GM18858 (cell line): ENCODE data around the gene ELOVL5.
"Not testable (repeated sequence)": the region's sequence is repeated elsewhere in the genome, so short reads cannot be mapped to it uniquely, and the experiment has no call there.

Experiments
- ATAC-seq: cut with Tn5 transposase; IDR thresholded peaks from one replicate; pipeline ENCODE4 v1.9.1; 2021; ENCODE audit not compliant: unreplicated experiment

Gene ELOVL5

DNA sequence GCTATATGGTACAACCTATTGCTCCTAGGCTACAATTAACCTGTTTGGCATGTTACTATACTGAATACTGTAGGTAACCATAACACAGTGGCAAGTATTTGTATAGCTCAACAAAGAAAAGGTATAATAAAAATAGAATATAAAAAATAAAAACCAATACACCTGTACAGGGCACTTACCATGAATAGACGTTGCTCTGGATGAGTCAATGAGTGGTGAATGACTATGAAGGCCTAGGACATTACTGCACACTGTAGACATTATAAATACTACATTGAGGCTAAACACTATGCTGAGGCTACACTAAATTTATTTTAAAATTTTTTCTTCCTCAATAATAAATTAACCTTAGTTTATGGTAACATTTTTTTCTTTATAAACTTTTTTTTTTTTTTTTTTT, 18.6 kb downstream of the ELOVL5 start:
- no peak for ATAC-seq

DNA sequence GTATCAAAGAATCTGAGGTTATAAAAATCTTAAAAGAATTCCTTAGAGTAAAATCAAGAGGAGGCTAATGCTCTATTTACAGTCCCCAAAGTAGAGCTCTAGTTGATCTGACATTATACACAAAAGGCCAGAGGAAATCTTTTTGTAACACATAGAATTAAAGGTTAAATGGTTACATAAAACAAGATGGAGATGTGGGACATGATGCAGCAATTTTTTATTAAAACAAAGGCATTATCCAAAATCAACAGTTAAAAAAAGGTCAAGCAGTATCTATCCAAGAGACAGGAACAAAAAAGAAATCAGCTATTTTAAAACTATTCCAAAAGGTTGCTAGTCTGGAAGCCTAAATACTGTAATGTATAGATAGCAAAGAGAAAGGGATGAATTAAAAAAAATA, 20.4 kb downstream of the ELOVL5 start:
- ATAC-seq = no peak

DNA sequence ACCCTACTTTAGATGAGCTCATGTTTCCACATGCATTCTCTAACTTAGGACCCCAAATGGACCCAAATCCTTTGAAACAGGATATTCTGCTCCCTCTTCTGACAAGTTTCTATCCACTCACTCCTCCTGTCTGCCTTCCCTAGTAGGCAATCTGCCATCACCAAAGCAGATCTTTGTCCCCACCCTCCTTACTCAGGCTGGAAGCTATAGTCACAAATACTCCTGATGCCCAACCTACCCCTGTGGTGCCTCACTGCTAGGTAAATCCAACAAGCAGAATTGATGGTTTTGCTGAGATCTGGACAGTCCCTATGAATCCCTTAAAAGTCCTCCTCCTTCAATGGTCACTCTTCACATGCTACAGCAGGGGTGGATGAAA, 21.7 kb downstream of the ELOVL5 start:
- ATAC-seq = no peak

DNA sequence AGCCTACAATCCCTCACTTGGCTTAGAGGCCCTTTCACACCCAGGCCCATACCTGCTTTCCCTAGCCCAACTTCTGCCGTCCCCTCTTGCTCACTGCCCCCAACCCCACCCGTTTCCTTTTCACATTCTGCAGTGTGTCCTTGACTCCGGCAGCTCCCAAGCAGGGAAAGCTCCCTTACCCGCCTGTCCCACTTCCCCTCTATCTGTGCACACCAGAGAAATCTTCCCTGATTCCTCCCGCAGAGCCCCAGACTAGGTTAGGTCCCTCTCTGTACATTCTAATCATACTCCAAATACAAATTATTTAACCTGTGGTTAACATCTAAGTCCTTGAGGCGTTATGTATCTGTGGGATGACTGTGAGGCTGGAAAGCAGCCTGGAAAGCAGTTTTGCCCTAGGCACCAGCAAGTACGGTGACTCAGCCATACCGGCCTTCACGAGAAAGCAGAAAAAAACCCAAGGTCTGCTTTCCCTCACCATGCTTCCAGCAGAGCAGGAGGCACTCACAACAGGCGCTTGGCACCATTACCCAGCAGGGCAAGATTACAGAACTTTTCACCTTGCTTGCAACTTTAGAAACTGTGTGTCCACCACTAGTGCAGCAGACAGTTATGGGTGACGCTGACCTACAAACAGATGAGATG, 22.3 kb downstream of the ELOVL5 start:
- no peak for ATAC-seq

DNA sequence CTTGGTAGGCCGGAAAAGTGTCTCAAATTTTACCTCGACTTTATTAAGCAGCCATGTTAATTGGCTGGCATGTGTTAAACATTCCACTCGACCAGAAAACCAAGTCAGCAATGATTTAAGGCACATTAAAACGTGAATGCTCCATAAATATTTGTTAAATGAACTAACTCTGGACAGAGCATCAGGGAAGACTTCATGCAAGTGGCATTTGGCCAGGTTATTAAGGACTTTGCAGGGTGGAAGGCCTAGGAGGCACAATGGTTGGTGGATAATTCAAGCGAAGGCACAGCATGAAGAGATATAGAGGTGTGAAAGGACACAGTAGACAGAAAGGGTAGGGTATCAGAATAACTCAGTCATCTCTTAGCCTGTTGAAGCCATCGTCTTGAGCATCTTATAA, 23.0 kb downstream of the ELOVL5 start:
- no peak for ATAC-seq

DNA sequence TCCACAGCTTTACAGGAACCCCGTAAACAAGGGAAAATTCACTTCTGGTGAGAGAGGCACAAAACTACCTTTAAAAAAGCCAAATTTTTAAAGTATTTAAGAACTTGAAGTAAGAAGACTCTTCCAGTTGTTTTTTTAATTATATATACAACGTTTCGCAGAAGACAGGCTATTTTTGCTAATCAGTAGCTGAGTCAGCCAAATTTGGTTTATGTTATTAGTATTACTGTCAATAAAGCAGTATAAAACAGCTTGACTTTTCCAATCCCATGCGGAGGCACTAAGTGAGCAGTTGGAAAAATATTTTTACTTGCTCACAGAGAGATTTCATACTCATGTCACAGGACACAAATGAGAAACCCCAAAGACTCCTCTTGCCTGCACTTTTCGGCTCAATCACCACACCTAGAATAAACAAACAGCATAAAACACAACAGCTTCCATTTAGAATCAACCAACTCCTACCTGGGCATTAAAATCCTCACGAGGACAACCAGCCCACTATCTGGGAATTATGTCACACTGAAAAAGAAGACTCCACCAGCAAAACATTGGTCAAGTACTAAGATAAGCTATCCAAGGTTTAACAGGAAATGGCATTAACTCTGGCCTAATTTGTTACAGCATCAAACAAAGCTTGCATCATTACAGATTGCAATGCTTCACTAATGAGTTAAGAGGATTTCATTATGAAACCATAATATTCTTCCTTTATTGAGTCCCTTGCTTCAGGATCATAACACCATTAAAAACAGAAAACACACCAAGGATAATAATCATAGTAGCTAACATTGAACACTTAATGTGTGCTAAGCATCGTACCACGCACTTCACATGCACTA, 26.3 kb downstream of the ELOVL5 start:
- no peak for ATAC-seq

DNA sequence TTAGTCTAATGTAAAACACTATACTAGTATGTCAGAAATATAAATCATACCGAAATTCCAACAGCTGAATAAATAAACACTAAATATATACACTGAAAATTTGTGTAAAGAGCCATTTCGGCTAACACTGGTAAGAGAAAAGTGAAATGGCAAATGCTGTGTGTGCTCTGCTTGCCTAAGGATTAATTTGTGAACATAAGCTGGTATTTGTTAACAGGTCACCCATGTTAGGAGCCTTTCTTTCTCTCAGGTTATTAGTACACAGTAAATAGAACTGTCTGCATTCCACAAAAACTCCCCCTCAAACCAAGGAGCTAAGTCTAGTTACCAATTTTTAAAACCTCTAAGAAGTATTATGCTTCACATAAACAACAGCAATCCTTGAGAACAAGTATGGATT, 27.0 kb downstream of the ELOVL5 start:
- ATAC-seq = no peak

DNA sequence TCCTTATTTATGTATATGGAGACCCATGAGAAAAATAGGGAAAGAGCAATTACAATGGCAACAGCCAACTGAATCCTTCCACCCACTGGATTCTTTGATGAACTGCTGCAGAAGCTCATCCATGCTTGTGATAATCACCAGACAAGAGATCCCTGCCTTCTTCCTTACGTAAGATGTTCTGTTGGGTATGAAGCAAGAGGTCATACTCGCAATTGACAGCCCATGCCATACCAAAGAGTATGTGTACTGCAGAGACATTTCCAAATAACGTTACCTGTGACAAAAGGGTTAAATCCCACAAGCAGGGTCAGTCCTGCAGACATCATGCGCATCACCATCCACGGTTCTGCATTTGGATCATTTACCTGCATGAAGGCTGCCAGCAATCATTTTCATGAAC, 27.8 kb downstream of the ELOVL5 start:
- ATAC-seq = no peak

DNA sequence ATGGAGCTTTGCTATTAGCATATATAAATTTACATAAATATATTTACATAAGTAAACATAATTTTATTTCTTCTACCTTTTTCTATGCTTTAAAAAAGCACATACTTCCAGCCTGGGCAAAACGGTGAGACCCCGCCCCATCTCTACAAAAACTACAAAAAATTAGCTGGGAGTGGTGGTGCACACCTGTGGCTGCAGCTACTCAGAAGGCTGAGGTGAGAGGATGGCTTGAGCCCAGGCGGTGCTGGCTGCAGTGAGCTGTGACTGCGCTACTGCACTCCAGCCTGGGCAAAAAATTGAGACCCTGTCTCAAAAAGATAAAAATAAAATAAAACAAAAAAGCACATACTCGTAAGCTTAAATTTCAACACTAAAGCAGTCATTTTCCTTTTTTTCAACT, 30.3 kb downstream of the ELOVL5 start:
- no peak for ATAC-seq

DNA sequence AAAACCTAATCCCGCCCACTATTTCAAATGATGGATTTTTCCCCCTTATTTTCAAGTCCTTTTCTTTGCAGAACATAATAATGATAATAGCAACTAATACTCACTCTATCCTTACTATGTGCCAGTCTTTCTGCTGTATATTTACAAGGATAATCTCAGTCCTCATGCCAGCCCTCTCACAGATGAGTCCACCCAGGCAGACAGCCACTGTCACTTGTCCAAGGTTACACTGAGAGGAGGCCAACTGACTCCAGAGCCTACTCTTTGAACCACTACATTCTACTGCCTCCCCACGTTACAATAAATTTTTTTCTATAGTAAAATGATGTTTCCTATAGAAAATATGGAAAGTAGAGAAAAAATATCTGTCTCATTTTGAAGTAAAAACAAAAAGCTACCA, 30.9 kb downstream of the ELOVL5 start:
- ATAC-seq = no peak

DNA sequence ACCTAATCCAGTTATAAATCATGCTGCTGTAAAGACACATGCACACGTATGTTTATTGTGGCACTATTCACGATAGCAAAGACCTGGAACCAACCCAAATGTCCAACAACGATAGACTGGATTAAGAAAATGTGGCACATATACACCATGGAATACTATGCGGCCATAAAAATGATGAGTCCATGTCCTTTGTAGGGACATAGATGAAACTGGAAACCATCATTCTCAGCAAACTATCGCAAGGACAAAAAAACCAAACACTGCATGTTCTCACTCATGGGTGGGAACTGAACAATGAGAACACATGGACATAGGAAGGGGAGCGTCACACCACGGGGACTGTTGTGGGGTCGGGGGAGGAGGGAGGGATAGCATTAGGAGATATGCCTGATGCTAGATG, 31.5 kb downstream of the ELOVL5 start:
- not testable (repeated sequence) for ATAC-seq

DNA sequence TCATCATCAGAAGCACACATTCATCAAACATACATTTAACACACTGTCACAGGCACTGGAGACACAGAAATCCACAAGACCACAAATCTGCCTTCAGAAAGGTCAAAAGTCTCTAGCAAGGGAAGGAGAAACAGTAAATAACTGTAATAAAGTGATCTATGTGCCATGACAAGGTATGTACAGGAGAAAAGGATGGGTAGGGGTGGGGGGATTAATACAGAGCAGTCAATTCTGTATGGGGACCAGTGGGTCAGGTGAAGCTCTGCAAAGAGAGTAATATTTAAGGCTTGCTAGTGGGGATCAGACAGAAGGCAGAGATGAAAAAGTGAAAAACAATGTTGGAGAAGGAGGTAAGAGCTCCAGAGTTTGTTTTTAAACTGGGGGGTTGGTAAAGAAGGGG, 32.6 kb downstream of the ELOVL5 start:
- no peak for ATAC-seq

DNA sequence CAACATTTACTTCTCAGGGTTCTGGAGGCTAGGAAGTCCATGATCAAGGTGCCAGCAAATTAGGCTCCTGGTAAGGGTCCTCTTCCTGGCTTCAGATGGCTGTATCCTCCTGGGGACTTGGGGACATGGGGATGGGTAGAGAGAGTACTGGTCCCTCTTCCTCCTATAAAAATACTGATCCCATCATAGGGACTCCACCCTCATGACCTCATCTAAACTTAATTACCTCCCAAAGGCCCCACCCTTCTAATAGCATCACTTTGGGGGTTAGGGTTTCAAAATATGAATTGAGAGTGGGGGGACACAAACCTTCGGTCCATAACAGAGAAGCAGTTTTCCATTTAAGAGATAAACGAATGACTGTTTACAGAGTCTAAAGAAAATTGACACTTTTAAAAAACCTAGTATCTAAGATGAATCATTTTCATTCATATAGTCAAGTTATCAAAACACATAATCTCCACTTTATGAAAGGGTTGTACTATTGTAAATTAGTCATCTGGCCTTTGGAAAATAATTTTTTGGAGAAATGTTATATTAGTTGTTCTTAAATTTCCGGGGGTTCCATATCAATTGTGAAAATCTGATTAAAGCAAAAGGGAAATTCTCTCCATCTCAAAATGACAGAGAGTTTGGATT, 33.5 kb downstream of the ELOVL5 start:
- no peak for ATAC-seq

DNA sequence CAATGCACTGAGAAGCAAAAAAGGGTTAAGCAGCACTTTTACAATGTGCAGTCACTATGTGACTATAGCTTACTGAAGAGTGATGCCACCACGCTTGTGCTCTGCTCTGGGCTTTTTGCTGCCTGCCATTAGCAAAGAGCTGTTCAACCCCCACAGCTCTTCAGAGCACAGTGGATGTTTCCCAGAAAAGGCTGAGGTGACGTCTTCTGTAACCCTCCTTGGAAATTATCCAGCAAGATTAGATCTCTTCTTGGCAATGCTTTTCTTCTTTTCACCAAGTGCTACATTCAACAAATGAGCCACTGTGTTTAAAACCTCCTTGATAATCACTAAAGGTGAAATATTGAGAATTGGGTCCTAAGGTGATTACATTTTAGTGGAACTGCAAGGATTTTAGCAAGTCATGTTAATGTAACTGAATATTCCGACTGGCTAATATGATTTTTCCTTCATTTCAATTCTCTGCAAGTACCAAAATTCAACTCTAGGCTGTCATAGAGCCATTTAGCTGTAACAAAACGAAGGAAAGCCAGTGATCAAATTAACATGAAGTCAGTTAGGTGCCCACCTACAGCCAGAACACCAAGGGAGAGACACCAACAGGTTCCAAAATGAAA, 34.9 kb downstream of the ELOVL5 start:
- no peak for ATAC-seq

DNA sequence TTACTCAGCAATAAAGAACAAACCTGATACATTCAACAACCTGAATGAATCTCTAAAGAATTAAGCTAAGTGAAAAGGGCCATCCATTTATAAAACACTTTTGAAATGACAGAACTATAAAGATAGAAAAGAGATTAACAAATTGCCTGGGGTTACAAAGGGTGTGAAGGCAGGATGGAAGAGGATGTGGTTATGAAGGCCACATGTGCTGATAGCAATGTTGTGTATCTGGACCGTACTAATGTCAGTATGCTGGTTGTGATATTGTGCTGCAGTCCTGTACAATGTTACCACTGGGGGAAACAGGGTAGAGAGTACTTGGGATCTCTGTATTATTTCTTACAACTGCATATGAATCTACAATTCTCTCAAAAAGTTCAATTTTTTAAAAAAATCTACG, 36.4 kb downstream of the ELOVL5 start:
- ATAC-seq = peak; percentile 45

DNA sequence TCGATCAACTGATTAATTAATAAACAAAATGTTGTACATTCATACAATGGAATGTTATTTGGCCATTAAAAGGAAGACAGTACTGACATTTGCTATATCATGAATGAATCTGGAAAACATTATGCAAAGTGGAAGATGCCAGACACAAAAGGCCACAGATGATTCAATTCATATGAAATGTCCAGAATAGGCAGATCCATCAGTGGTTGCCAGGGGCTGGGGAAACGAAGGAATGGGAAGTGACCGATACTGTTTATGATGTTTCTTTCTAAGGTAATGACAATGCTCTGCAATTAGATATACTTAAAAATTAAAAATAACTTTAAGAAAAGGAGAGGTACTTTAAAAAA, 37.2 kb downstream of the ELOVL5 start:
- no peak for ATAC-seq

DNA sequence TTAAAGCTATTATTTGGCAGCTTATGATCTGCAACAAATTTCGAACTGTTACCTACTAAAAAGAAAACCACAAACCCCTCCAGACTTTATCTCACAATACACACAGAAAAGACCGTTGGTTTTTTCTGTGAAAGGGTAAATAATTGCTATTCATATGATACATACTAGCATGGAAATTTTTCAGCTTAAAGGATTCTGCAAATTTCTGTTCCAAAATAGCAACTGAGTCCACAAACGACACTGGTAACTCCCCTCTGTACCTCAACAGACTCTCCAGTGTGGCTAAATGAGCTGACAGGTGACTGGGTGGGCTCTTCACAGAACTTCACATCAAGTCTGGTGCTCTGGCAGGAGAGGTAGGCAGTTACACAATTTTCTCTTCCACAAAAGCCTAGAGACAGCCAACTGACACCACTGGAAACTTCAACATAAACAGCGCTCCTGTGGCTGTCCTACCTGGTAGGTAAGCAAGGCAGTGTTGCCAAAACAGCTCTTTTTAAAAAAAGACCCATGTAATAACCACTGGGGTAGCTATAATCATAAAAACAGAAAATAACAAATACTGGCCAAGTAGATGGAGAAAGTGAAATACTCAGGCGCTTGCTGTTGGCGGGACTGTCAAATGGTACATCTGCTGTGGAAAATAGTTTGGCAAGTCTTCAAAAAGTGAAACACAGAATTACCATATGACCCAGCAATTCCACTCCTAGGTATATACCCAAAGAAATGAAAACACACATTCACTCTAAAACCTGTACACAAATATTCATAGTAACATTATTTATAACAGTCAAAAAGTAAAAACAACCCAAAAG, 37.8 kb downstream of the ELOVL5 start:
- ATAC-seq = no peak

DNA sequence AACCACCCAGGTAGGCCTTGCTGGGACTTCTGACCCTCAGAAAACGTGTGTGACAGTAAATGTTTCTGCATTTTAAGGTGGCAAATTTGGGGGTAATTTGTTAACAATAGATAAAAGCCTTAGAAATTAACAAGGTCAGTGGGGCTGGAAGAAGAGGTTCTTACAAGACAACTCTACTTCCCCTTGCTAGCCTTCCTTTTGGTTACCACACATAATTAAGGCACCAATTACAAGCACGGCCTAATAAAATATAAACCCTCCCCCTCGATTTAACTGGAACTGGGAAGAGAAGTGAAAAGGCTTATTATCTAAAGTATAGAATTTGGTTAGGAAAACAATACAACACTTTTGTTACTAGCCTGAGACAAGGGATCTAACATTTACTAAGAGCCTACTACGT, 38.8 kb downstream of the ELOVL5 start:
- ATAC-seq = no peak

DNA sequence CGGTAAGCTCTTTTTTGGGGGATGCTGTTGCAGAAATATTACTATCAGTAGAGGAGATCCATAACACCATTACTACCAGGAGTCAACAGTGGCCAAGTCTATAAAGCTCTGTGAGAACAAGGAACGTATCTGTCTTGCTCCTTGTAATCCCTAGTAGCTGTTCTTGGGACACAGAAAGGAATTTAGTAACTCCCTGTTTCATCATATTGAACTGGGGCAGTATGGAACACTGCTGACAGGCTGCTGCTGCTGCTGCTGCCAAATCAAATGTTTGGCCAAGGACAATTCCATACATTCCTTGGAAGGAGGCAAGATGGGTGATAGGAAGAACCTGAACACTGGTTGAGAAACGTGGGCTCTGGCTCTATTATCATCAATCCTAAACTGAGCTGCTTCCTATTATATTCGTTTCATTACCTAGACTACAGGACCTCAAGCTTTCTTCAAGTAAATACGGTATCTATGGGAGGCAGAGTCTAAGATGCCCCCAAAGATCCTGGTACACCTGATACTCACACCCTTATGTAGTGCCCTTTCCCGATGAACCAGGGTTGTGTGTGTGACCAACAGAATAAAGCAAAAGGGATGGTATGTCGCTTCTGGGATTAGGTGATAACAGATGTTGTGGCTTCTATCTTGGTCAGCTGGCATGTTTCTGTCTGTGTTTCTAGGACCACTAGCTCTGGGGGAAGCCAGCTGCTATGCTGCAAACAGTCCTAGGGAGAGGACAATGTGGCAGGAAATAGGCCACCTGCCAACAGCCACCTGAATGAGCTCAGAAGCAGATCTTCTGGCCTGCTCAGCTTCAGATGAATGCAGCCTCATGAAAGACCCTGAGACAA, 39.5 kb downstream of the ELOVL5 start:
- ATAC-seq = peak; percentile 50

DNA sequence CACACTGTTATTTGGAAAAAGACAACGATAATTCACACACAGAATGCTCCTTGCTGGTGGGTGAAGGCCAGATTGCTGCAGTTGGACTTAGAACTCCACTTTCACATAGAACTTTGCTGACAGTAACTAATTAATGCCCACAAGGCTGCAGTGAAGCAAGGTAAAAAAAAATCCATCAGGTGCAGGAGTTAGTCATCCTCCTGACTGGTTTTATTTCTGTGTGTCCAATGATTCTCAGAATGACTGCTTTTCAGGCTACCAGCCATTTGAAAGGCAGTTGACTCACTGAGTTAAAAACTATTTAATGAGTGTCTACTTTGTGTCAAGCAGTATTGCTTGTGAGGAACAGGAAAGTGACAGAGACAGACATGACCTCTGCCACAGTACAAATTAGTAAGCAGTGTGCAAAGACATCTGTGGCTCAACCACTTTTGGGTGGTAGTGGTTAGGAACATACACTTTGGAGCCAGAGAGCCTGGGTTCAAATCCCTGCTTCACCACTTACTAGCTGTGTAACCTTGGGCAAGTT, 41.9 kb downstream of the ELOVL5 start:
- ATAC-seq = peak; percentile 68
